GM12878 (cell line): ENCODE measurements around the gene SNAP47. TPM values are rescaled to one million over a fixed set of nuclear protein-coding genes. Genes with fewer than 3 reads are reported as not detected.

ENCODE experiments used
- NFXL1 ChIP-seq: fragments of 450-650 bp; IDR thresholded peaks from 2 replicates; pipeline ENCODE4 v1.6.1; 2017; ENCODE audit warnings: antibody characterized with exemption, mild to moderate bottlenecking, borderline replicate concordance
- SIN3A ChIP-seq: IDR thresholded peaks from 2 replicates; pipeline ENCODE4 v1.6.1; 2012; ENCODE audit warnings: low read depth, low read length, improper control_type of control experiment
- TCF7 ChIP-seq: IDR thresholded peaks from 2 replicates; pipeline ENCODE4 v1.6.1; 2014; ENCODE audit warnings: antibody characterized with exemption, borderline replicate concordance
- ZNF207 ChIP-seq: fragments of 450-650 bp; IDR thresholded peaks from 2 replicates; pipeline ENCODE4 v1.6.1; 2014; ENCODE audit warnings: antibody characterized with exemption, mild to moderate bottlenecking, borderline replicate concordance
- polyA plus RNA-seq, 11 experiments: library from polyadenylated mRNA; depleted of rRNA in 4 of 11; unstranded in 6 of 11; stranded (reverse) in 5 of 11; fragments of >200 nt; fragmentation: Nextera tagmentation in 4 of 11; fragmentation: Illumina TruSeq in 1 of 11; extraction: Ambion mirVana in 4 of 11; extraction: Trizol in 1 of 11; gene quantifications; 1 replicate in 1 of 11; 2 replicates in 10 of 11; pipeline versions ENCODE4 v1.2.1 to v1.2.3, GENCODE V29; 2011 to 2016; ENCODE audit warnings: inconsistent platforms in 2 of 11, missing spikeins in 2 of 11, low read depth in 1 of 11
- total RNA-seq, 4 experiments: library from RNA; depleted of rRNA in 3 of 4; stranded (reverse); fragments of >200 nt in 3 of 4; fragmentation: Illumina TruSeq in 1 of 4; extraction: Trizol in 1 of 4; gene quantifications; 2 replicates each; pipeline versions ENCODE4 v1.2.1 to v1.2.3, GENCODE V29; 2013 to 2021
- TF ChIP-seq, protein P1 (sequence below): fragments of 450-650 bp; IDR thresholded peaks from 2 replicates; pipeline ENCODE4 v1.6.1; 2017; ENCODE audit warnings: borderline replicate concordance
- TF ChIP-seq, protein P2 (sequence below): IDR thresholded peaks from 2 replicates; pipeline ENCODE4 v1.6.1; 2012; ENCODE audit warnings: improper control_type of control experiment, low read depth, low read length; ENCODE audit not compliant: insufficient replicate concordance

SNAP47 gene
- total and polyA plus RNA-seq, 10 of the 15 experiments (the other 5 are each of a cell fraction or from before 2014, with no cell fraction given) = 1.3 to 39.6 (median 25.2) TPM

DNA sequence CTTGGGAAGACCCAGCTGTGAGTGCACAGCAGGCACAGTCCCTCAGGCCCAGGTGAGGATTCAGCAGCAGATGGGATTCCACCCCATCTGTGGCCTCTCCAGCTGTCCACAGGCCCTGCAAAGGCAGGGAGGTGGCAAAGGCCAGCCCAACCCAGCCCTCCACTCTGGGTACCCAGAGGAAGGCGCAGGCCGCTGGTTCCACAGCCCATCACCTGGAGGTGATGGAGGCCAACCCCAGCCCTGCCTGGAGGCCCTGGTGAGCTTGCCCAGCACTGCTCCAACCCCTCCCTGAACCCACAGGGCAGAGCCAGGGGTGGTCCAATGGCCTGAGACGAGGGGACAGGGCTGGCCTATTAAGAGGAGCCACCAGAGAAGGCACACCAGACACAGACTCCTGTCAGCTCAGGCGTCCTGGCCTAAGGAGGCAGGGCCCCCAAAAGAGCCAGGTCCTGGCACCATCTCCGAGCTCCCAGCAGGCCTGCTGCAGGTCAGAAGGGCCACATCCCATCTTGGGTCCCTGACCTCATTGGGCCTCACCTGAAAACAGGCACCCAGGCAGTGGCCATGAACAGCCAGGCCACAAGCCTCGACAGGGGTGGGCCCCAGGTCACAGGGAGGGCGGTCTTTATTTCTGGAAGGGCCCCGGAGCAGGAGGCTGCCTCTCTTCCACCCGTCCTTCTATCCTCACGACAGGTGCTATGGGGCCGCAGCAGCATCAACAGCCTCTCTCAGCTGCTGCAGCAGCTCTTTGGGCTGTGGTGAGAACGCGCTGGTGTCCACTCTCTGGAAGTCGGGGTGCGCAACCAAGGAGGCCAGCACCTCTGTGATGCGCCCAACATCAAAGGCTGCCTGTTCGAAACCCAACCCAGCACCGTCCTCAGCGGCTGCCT lies 3.3 kb upstream of the SNAP47 start (continued):
- TF ChIP-seq, protein P1, sequence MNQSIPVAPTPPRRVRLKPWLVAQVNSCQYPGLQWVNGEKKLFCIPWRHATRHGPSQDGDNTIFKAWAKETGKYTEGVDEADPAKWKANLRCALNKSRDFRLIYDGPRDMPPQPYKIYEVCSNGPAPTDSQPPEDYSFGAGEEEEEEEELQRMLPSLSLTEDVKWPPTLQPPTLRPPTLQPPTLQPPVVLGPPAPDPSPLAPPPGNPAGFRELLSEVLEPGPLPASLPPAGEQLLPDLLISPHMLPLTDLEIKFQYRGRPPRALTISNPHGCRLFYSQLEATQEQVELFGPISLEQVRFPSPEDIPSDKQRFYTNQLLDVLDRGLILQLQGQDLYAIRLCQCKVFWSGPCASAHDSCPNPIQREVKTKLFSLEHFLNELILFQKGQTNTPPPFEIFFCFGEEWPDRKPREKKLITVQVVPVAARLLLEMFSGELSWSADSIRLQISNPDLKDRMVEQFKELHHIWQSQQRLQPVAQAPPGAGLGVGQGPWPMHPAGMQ = no peak
- TF ChIP-seq TCF7 (no peak), SIN3A (no peak), NFXL1 (no peak), ZNF207 (no peak)
- TF ChIP-seq, protein P2, sequence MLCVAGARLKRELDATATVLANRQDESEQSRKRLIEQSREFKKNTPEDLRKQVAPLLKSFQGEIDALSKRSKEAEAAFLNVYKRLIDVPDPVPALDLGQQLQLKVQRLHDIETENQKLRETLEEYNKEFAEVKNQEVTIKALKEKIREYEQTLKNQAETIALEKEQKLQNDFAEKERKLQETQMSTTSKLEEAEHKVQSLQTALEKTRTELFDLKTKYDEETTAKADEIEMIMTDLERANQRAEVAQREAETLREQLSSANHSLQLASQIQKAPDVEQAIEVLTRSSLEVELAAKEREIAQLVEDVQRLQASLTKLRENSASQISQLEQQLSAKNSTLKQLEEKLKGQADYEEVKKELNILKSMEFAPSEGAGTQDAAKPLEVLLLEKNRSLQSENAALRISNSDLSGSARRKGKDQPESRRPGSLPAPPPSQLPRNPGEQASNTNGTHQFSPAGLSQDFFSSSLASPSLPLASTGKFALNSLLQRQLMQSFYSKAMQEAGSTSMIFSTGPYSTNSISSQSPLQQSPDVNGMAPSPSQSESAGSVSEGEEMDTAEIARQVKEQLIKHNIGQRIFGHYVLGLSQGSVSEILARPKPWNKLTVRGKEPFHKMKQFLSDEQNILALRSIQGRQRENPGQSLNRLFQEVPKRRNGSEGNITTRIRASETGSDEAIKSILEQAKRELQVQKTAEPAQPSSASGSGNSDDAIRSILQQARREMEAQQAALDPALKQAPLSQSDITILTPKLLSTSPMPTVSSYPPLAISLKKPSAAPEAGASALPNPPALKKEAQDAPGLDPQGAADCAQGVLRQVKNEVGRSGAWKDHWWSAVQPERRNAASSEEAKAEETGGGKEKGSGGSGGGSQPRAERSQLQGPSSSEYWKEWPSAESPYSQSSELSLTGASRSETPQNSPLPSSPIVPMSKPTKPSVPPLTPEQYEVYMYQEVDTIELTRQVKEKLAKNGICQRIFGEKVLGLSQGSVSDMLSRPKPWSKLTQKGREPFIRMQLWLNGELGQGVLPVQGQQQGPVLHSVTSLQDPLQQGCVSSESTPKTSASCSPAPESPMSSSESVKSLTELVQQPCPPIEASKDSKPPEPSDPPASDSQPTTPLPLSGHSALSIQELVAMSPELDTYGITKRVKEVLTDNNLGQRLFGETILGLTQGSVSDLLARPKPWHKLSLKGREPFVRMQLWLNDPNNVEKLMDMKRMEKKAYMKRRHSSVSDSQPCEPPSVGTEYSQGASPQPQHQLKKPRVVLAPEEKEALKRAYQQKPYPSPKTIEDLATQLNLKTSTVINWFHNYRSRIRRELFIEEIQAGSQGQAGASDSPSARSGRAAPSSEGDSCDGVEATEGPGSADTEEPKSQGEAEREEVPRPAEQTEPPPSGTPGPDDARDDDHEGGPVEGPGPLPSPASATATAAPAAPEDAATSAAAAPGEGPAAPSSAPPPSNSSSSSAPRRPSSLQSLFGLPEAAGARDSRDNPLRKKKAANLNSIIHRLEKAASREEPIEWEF = no peak
